OCI-LY7 (cell line): ENCODE results near the gene BAIAP2. TPM values are rescaled to one million over a fixed set of nuclear protein-coding genes. Genes with fewer than 3 reads are reported as not detected.

ENCODE experiments used
- BruUV-seq: library from RNA; stranded (reverse); fragments of 400-500 nt; replicated peaks from 2 replicates; lab custom pipeline; 2021; lab: Mats Ljungman, UMichigan
- CTCF ChIA-PET: fragments of 300-600 bp; sonication (Branson Sonifier 250); formaldehyde crosslinking; loops from one replicate; lab custom pipeline; 2022; ENCODE audit warnings: antibody characterized with exemption; ENCODE audit not compliant: unreplicated experiment; lab: Charles Lee
- POLR2A ChIA-PET: fragments of 300-600 bp; sonication (Branson Sonifier 250); formaldehyde crosslinking; loops from one replicate; lab custom pipeline; 2022; ENCODE audit warnings: antibody characterized with exemption; lab: Charles Lee
- DNase-seq: peaks from one replicate; pipeline ENCODE4 v3.0.0-alpha.2; 2015; ENCODE audit warnings: low spot score
- H2AFZ ChIP-seq: fragments of 200-600 bp; sonication (generic), shearing (Covaris generic); 2 replicates; pipeline ENCODE4 v1.6.1; 2014; ENCODE audit warnings: mild to moderate bottlenecking, antibody characterized with exemption, low read length, moderate library complexity
- H3K27ac ChIP-seq: fragments of 200-600 bp; sonication (generic); 2 replicates; pipeline ENCODE4 v1.5.1; 2014; ENCODE audit warnings: mixed run types, low read depth, mild to moderate bottlenecking, moderate library complexity, low read length, inconsistent platforms; ENCODE audit not compliant: poor library complexity, severe bottlenecking
- H3K36me3 ChIP-seq: fragments of 200-600 bp; sonication (generic); 2 replicates; pipeline ENCODE4 v1.6.1; 2014; ENCODE audit warnings: mild to moderate bottlenecking, antibody characterized with exemption, low read length, moderate library complexity, mixed read lengths; ENCODE audit not compliant: insufficient read depth
- H3K4me1 ChIP-seq: fragments of 200-600 bp; sonication (generic); 2 replicates; pipeline ENCODE4 v1.5.1; 2014; ENCODE audit warnings: mild to moderate bottlenecking, low read length; ENCODE audit not compliant: insufficient read depth, poor library complexity, severe bottlenecking
- H3K4me2 ChIP-seq: fragments of 200-600 bp; sonication (generic); 2 replicates; pipeline ENCODE4 v1.6.1; 2014; ENCODE audit warnings: mild to moderate bottlenecking, low read length
- H3K4me3 ChIP-seq: fragments of 200-600 bp; sonication (generic); 2 replicates; pipeline ENCODE4 v1.5.1; 2014; ENCODE audit warnings: mild to moderate bottlenecking, low read depth, low read length; ENCODE audit not compliant: poor library complexity, severe bottlenecking
- H3K79me2 ChIP-seq: fragments of 200-600 bp; sonication (generic); 2 replicates; pipeline ENCODE4 v1.6.1; 2016; ENCODE audit warnings: low read depth, mild to moderate bottlenecking, low read length, moderate library complexity, mixed read lengths; ENCODE audit not compliant: insufficient read depth
- H3K9me2 ChIP-seq: fragments of 200-600 bp; sonication (generic); 2 replicates; pipeline ENCODE4 v1.6.1; 2016; ENCODE audit warnings: mild to moderate bottlenecking, low read length, mixed read lengths; ENCODE audit not compliant: insufficient read depth
- H3K9me3 ChIP-seq: fragments of 200-600 bp; sonication (generic); 2 replicates; pipeline ENCODE4 v1.6.1; 2014; ENCODE audit warnings: mild to moderate bottlenecking, mixed run types, low read length, mixed read lengths
- H4K20me1 ChIP-seq: fragments of 200-600 bp; sonication (generic); 2 replicates; pipeline ENCODE4 v1.6.1; 2014; ENCODE audit warnings: mild to moderate bottlenecking, antibody characterized with exemption, low read length, moderate library complexity, mixed read lengths; ENCODE audit not compliant: insufficient read depth
- EZH2phosphoT487 ChIP-seq: fragments of 200-600 bp; sonication (generic); IDR thresholded peaks from 2 replicates; pipeline ENCODE4 v1.6.1; 2018; ENCODE audit warnings: low read depth, borderline replicate concordance, mild to moderate bottlenecking, mixed run types, antibody characterized with exemption, low read length, moderate library complexity, mixed read lengths
- intact Hi-C: fragments of 100-400 bp; cut with micrococcal nuclease; formaldehyde crosslinking; loops from one replicate; pipeline ENCODE4 v1.10.0; 2022; ENCODE audit not compliant: unreplicated experiment
- total RNA-seq, 2 experiments: library from RNA; depleted of rRNA in 1 of 2; stranded (reverse); fragments of >200 nt in 1 of 2; shearing (Covaris generic) in 1 of 2; gene quantifications; 2 replicates each; pipeline ENCODE4 v1.2.3, GENCODE V29; 2014 to 2022
- TF ChIP-seq, protein P1 (sequence below): fragments of 200-600 bp; sonication (generic); conservative IDR thresholded peaks from 2 replicates; pipeline ENCODE4 v1.5.1; 2014; ENCODE audit warnings: mild to moderate bottlenecking, antibody characterized with exemption, low read length, moderate library complexity, mixed read lengths

BAIAP2 gene
- total RNA-seq, 2 experiments from 2014 or later = 2.1 to 2.3 TPM

- no TSS peak for BruUV-seq
- no peak overlapping the region for H2AFZ ChIP-seq
- CTCF ChIA-PET = interaction anchor here (0.6 kb wide), 1 partner anchor 277 kb away, joined by 4 read pairs; no protein-coding TSS in a partner anchor
Measured at GRCh38 chr17:81163703-81164370, 128.9 kb downstream of the BAIAP2 start.

DNA sequence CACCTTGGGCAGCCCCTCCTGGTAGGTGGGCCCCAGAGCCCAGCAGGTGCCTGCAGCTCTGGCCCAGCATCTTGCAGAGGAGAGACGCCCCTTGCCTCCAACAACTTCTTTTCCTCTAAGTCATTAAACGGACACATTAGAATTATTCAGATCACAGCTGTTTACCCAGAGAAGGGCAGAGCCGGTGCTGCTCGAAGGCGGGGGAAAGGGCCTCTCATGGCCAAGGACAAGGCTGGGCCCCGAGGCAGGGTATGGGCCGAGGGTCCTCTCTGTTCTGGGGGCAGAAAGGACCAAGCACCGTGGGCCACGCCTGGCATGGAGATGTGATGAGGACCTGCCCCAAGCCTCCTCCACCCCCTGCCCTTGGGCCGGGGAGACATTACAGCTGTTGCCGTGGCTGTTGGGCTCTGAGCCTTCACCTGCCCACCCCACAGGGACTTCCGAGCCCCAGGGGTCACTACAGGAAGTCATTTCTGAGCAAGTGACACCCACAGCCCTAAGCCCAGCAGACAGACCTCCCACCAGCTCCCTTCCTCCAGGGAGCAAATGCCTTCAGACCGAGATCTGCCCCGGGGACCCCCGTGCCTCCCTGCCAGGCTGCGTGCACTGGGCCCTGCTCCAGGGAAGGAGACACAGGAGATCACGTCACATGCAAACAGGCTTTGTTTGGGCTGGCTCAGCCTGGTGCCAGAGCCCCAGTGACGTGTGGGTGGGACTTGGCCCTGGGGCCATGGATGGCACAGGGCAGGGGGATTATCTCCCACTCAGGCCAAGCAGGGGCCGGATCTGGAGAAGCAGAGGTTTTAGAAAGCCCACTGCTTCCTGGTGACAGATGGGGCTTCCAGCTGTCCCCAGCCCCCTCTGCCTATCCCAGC lies 129.7 kb downstream of the BAIAP2 start:
- Histone ChIP-seq H3K79me2 (no peaks in the 10 kb centered on the region), H3K4me3 (no peak overlapping the region), H3K4me2 (no peak overlapping the region), H3K9me2 (no peaks in the 10 kb centered on the region), H2AFZ (no peak overlapping the region), H4K20me1 (no peaks in the 10 kb centered on the region), H3K27ac (no peak overlapping the region), H3K4me1 (no peaks in the 10 kb centered on the region), H3K9me3 (no peaks in the 10 kb centered on the region), H3K36me3 (no peaks in the 10 kb centered on the region)
- BruUV-seq = no TSS peak
- intact Hi-C loops = no loop called here
- ChIA-PET CTCF (no interaction called here), POLR2A (no interaction called here)
- TF ChIP-seq, protein P1, sequence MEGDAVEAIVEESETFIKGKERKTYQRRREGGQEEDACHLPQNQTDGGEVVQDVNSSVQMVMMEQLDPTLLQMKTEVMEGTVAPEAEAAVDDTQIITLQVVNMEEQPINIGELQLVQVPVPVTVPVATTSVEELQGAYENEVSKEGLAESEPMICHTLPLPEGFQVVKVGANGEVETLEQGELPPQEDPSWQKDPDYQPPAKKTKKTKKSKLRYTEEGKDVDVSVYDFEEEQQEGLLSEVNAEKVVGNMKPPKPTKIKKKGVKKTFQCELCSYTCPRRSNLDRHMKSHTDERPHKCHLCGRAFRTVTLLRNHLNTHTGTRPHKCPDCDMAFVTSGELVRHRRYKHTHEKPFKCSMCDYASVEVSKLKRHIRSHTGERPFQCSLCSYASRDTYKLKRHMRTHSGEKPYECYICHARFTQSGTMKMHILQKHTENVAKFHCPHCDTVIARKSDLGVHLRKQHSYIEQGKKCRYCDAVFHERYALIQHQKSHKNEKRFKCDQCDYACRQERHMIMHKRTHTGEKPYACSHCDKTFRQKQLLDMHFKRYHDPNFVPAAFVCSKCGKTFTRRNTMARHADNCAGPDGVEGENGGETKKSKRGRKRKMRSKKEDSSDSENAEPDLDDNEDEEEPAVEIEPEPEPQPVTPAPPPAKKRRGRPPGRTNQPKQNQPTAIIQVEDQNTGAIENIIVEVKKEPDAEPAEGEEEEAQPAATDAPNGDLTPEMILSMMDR = no peak
- TF ChIP-seq EZH2phosphoT487 = no peak
- DNase-seq = no peak

More at GRCh38 chr17:81163703-81164370, 128.9 kb downstream of the BAIAP2 start:
- no peaks in the 10 kb centered on the region for H3K9me2 ChIP-seq
- H3K4me2 ChIP-seq = no peak overlapping the region
- TF ChIP-seq, protein P1 = no peak
- TF ChIP-seq EZH2phosphoT487 = no peak
- no peaks in the 10 kb centered on the region for H3K4me1 ChIP-seq
- H3K79me2 ChIP-seq = no peaks in the 10 kb centered on the region
- H3K36me3 ChIP-seq = no peaks in the 10 kb centered on the region
- no peak for DNase-seq
- intact Hi-C loops = no loop called here
- no peak overlapping the region for H3K27ac ChIP-seq
- no peak overlapping the region for H3K4me3 ChIP-seq
- POLR2A ChIA-PET = no interaction called here
- H4K20me1 ChIP-seq = no peaks in the 10 kb centered on the region
- no peaks in the 10 kb centered on the region for H3K9me3 ChIP-seq
